HL-60 (cell line): ENCODE measurements around the gene PPFIA4.

ENCODE experiments used
- CTCF ChIP-seq: IDR thresholded peaks from one replicate; pipeline ENCODE4 v1.5.1; 2011; ENCODE audit warnings: low read length, control low read depth, inconsistent platforms; ENCODE audit not compliant: insufficient read depth
- SPI1 ChIP-seq: IDR thresholded peaks from 2 replicates; pipeline ENCODE4 v1.6.1; 2012; ENCODE audit warnings: low read depth, mild to moderate bottlenecking, borderline replicate concordance

DNA sequence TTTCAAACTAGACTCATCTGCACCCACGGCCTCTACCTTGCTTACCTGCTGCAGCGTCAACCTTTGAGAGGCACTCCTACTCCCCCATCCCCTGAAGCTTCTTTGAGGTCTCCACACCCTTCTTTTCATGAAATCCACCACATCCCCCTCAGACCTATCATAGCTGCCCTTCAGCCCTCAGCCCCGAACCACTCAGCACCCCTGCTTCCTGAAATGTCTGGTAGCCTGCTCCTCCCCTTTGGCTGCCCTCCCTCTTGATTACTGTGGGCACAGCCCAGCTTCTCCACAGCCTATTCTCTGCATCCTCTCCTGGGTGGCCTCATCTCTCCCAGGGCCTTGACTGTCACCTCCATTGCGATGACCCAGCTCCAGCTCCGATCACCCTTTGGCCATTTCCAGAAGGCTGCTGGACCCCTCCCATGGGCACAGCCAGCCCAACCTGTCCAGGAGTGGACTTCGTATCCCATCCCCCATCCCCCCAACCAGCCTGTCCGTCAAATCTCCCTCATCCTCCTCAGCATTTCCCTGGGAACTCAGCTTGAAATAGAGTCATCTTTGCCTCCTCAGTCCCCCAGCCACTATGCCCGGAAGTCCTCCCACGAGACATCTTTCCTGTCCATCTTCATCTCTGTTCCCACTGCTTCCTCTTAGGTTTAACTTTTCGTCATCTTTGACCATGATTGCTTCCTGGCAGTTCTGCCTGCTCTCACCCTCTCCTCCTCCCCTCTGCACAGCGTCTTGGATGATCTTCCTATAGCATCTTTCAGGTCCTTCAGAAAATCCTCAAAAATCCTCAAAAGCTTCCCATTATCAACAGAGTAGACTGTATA is 95.1 kb downstream of the PPFIA4 start:
- TF ChIP-seq CTCF: no peak
- no peak; the same call in 1 of the 2 replicates for TF ChIP-seq SPI1
